NCI-H2227 (cell line): ENCODE measurements around the gene RELA.
"Not testable (repeated sequence)": the region's sequence is repeated elsewhere in the genome, so short reads cannot be mapped to it uniquely, and the experiment has no call there.

ENCODE experiments used
- DNase-seq: peaks from one replicate; lab custom pipeline; 2025; ENCODE audit not compliant: unreplicated experiment; lab: John Stamatoyannopoulos, UW

Gene RELA

DNA sequence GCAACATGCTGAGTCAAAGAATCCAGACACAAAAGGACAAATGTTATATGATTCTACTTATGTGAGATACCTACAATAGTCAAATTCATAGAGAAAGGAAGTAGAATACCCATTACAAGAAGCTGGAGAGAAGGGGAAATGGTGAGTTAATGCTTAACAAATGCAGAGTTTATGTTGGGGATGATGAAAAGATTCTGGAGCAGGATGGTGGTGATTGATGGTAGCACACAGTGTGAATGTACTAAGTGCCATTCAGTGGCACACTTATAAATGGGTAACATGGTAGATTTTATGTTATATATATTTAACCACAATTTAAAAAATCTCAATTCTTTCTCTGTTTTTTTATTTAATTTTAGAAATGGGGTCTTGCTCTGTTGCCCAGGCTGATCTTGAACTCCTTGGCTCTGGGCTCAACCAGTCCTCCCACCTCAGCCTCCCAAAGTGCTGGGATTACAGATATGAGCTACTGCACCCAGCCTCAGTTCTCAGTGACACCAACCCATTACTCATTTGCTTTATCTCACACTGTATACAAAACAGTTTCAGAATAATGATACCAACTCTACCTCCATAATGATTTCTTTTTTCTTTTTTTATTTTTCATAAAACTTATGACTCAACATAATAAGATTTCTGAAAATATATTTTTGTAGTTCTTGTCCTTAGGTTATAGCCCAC lies 9.6 kb upstream of the RELA start:
- DNase-seq = no peak

DNA sequence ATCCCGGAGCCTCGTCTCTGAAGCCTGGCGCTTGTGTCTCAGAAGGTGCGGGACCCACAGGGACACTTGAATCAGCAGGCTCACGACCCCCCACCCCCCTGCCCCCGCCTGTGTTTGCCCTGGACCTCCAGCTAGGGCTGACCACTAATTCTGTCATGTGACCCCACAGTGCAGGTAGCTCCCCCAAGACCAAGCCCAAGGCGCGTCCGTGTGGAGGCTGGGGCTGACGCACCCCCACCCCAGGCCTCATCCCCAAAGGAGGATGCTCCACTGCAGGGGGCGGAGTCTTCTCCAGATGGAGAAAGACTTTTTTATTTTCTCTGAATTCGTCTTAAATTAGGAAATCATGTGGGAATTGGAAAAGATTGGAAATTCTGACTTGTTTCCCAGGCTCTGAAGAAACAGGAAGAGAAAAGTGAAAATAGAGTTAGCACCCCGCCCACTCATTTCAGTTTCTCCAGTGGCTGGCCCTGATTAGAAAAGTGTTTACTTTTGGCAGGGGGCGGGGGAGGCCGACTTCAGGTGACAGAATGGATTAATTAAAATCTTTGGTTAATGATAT lies 1.0 kb upstream of the RELA start:
- peak; percentile 56 for DNase-seq

DNA sequence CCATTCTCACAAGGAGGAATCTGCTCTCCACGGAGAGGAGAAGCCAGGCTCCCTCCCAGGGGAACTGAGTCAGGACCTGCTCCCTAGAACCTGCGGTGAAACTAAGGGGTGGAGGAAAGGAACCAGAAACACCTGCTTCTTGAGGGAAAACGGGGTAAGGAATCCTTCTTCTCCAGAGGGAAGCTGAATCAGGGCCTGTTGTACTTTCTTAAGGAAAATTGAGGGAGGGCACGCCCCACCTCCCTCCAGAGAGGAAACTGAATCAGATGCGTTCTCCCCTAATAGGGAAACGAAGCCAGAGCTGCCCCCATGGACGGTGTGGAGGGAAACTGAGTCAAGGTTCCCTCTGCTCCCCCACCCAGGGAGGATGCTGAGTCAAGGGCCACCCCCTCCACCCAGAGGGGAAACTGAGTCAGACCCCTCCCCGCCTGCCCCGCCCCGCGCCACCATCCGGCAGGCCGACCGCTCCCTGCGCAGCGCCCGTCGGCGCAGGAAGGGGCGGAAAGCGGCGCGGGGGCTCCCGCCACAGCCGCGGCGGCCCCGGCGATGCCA lies 393 bp downstream of the RELA start:
- DNase-seq = no peak

DNA sequence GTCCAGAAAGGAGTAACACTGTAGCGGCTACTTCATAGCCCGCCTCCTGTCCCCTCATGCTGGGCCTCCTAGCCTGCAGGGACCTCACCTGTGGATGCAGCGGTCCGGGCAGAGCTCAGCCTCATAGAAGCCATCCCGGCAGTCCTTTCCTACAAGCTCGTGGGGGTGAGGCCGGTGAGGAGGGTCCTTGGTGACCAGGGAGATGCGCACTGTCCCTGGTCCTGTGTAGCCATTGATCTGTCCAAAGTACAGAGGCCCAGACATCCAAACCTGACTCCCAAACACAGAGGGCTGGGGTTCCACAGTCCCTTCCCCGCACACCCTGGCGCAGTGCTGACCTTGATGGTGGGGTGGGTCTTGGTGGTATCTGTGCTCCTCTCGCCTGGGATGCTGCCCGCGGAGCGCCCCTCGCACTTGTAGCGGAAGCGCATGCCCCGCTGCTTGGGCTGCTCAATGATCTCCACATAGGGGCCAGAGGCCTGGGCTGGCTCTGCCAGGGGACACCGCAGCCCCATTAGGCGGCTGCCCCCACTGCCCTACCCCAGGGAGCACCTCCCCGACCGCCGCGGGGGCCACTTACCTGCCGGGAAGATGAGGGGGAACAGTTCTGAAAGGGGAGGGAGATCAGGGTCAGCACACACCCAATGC lies 993 bp downstream of the RELA start:
- DNase-seq = peak; percentile 33

DNA sequence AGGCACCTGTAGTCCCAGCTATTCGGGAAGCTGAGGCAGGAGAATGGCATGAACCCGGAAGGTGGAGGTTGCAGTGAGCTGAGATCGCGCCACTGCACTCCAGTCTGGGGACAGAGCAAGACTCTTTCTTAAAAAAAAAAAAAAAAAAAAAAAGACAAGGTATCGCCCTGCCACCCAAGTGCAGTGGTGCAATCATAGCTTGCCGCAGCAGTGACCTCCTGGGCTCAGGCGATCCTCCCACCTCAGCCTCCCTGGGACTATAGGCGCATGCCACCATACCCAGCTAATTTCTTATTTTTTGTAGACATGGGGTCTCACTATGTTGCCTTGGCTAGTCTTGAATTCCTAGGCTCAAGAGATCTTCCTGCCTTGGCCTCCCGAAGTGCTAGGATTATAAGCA lies 1.8 kb downstream of the RELA start:
- DNase-seq = not testable (repeated sequence)

DNA sequence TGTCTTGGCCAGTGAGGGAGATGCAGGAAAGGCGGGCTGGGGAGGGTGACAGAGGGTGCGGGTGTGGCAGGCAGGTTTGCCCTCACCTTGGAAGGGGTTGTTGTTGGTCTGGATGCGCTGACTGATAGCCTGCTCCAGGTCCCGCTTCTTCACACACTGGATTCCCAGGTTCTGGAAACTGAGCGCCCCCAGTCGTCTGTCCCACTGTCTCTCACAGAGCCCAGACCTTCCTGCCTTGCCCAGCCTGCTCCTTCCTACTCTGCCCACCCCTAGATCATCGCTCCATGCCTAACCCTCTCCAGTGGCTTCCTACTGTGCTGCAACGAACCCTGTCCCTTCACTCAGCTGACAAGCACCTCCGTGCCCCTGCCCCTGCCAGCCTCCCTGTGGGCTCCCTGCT lies 2.7 kb downstream of the RELA start:
- DNase-seq = no peak

DNA sequence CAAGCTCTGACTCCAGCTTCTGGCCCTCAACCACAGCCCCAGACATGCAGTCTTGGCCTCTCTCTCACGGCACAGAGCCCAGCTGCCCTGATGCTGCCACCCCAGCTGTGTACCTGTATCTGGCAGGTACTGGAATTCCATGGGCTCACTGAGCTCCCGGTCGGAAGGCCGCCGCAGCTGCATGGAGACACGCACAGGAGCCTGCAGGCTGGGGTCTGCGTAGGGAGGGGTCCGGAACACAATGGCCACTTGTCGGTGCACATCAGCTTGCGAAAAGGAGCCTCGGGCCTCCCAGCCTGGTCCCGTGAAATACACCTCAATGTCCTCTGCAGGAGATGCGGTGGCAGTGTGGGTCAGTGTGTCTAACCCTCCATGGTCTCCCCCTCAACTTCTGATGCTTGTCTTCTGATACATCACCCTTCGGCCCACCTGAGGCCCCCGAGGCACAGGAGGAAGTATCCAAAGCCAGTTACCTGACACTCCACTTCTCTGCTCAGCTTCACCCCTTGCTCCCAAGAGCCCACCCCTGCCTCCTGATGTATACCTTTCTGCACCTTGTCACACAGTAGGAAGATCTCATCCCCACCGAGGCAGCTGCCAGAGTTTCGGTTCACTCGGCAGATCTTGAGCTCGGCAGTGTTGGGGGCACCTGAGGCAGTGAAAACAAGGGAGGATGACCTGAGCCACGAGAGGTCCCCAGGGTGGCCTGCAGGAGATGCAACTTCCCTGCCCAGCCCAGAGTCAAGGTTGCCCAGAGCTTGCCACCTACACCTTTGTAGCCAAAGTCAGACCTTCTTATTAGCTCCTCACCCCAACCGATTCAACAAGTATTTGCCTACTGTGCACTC lies 4.3 kb downstream of the RELA start:
- no peak for DNase-seq

DNA sequence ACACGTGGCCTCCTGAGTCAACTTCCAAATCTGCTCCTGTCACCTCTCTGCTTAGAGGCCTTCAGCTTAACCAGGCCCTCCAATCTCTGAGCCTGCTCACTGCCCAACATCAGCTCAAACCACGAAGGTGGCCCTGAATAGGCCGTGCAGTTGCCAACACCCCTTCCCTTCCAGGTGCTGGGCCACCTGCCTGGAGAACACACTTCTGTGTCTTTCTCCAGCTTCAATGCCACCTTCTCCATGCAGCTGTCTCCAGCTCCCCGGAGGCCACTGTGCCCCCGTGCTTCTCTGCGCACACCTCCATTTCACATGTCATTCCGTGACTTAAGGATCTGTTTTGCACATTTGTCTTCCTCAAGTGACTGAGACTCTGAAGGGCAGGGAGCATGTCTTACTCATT lies 5.3 kb downstream of the RELA start:
- DNase-seq = no peak

DNA sequence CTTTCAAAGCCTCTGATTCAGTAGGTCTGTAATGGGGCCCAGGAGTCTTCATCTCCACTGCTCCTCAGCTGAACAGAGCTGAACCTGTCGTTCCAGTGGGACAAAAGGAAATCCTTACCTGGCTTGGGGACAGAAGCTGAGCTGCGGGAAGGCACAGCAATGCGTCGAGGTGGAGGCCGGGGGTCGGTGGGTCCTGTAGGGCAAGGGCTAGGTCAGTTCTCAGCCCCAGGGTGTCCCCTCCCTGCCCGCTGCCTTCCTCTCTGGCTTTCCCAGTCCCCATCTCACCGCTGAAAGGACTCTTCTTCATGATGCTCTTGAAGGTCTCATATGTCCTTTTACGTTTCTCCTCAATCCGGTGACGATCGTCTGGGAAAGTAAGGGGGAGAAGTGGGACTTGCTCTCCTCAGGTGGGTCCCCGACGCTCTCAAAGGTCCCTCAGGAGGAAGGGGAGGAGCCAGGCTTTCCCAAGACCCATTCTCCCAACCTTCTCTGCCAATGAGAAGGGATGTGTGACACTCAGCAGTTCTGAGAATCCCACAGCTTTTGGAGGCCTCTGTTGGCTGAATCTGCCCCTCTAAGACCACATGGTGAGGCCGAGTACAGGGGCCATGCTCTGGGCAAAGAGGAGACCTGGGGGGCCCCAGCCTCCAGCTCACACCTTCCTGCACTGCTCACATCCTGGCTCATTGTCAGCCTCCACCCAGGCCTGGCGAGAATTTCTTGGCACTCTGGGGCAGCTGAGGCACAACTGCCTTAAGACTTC lies 7.0 kb downstream of the RELA start:
- DNase-seq = no peak

DNA sequence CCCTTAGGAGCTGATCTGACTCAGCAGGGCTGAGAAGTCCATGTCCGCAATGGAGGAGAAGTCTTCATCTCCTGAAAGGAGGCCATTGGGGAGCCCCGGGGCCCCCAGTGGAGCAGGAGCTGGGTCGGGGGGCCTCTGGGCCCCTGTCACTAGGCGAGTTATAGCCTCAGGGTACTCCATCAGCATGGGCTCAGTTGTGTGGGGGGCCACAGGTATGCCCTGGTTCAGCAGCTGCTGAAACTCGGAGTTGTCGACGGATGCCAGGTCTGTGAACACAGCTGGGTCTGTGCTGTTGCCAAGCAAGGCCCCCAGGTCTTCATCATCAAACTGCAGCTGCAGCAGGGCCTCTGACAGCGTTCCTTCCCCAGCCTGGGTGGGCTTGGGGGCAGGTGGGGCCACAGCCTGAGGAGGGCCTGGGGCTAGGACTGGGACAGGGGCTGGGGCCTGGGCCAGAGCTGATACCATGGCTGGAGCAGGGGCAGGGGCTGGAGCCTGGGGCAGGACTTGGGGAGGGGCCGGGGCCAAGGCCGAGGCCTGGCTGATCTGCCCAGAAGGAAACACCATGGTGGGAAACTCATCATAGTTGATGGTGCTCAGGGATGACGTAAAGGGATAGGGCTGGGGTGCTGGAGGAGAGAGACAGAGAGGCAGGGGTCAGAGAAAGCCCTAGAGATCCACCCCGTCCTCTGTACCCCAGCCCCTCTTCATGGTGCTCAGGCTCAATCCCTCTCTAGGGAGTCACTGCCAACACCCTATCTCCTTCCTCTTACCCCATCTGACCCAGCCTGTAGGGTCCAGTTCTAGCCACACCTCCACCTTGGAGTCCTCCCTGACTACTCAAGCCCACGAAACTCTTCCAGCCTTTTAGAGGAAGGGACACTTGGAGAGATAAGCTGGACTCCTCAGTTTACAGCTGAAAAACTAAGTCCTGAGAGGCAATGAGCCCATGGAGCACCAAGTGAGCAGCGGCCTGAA lies 8.1 kb downstream of the RELA start:
- DNase-seq = no peak

DNA sequence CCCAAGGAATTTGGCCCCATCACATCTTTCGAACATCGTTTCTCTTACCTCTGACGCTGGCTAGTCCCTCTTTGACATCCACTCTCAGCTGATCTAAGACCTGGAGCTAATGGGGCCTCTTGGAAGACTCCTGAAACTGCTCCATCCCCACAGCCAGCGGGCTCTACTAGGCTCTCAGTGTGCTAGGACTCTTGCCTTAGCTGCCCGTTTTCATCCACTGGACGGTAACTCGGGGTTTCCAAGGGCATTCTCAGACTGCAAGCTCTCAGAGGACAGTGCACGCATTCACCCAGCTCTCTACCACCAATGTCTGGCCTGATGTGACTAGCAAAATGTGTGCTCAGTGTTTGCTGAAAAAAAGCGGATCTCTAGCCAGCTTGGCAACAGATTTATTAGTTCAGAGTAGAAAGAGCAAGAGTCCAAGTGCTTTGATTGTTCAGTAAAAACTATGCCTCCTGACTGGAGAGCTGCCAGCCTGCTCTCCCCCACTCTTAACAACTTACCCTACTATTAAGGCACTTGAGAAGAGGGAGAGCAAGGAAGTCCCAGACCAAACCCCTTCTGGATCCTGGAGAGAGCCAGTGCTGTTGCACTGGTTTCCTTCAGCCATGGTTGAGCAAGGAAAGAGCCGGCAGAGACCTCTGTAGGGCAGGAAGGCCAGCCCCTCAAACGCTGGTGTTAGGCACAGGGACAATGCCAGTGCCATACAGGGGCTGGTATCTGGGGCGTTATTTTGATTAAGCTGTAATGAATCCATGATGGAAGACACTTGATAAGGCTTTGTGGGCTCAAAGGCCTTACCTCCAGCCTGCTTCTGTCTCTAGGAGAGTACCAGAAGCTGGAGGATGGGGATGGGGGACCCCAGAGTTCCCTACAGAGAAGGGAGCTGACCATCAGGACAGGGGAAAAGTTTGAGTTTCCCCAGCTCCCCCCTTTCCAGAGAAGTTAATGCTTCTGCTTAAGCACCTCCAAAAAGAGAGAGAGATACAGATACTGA lies 9.2 kb downstream of the RELA start:
- DNase-seq = peak; percentile 82

DNA sequence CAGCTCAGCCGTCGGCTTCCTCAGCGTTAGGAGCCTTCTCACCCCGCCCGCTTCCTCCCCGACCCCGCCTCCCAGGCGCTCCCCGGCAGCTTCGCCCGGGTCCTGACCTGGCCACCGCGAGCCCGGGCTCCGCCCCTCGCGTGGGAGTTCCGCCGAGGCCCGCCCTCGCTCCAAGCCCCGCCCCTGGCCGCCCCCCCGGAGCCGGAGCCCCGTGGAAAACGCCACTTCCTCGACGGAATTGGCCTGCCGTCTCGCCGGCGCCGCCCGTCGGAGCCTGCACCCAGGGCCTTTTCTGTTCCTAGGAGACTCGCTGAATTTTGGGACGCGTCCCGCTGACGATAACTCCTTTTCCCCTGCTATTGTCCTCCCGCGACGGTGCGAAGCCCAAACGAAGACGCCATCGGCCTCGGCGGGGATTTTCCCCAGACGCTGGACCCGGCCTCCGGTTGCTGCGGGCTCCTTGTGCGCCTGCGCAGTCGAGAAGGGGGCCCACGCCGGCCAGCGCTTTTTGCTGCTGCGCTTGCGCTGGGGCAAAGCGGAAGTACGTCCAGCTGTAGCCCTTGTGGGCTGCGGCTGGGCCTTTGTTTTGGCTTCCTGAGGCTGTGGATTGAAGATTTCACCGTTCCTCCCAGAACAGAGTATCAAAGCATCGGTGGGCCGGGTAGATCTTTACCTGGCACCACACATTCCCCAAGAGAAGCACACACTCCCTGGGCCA lies 10.0 kb downstream of the RELA start:
- DNase-seq = peak; percentile 95

DNA sequence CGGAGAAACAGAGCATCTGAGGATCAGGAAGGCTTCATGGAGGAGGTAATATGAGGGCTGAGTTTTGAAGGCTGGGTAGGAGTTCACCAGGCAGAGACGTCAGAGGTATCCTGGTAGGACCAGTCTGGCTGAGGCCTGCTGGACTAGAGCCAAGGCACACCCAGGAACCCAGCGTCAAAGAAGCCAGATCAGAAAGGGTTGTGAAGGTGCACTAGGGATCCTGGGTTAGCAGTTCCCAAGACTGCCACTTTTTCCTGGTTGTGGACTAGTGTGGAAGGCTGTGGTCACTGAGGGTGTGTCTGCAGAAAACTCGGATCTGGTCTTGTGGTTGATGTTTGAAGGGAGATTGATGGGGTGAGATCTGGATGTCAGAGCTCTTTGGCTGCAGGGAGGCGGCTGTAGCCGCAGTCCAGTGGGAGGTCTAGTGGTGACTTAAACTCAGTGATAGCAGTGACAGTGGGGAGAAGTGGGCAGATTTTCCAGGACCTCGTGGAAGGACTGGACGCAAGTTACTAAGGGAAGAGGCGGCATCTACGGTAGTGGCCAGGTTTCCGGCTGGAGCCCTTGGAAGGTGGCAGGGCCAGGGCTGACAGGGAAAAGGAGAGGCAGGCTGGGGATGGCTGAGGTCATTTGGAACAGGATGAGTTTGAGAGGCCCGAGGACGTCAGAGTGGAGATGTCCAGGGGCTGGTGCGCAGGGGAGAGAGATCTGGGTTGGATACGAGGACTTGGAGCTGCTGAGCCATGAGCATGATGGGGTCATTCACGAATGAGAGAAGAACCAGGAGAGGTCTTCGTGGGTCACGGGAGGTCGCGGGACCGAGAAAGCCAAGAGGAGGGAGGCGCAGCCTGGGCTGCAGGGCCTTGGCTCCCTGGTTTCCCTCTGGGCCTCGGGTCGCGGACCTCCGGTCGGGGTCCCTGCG lies 10.9 kb downstream of the RELA start:
- no peak for DNase-seq

DNA sequence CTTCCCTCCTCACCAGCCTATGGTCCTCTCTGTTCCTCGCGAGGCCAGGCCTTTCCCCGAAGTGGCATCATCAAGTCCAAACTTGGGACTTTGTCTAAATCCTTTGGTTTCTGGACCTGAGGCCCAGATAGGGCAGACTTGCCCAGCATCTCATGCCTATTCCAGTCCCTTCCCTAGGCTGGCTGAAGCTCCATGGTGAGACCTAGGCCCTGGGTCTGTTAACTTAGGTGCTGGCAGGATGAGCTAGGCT lies 11.5 kb downstream of the RELA start:
- DNase-seq = no peak

DNA sequence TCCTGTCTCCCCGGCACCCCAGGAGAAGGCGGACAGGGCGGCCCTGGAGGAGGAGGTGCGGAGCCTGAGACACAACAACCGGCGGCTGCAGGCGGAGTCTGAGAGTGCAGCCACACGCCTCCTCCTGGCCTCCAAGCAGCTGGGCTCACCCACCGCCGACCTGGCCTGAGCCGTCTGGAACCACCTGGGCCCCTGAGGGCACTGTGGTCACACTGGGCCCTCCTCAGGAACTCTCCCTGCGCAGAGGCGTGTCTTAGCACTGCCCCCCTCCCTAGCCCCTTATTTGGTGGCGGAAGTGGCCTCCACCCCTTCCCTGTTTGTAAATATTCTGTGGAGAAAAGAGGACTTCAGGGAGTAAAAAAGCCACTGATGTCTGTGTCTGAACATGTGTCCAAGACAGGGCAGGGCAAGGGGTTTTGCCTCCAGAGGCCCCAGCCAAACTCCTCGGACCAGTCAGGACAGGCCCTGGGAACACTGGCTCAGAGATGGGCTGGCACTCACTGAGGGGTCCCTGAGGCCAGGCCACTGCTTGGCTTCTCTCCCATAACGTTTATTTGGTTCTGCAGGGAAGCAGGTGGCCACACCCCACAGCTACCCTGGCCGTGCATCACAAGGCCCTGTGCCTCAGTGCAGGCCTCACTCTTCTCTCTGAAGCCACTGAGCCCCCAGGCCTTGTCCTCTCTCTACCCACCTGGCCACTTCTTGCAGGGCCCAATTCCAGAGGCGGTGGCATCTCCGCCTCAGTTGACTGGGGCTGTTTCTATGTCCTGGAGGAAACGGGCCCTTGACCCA lies 12.0 kb downstream of the RELA start:
- peak; percentile 21 for DNase-seq
